Right forelimb (tissue), 1 donor: ENCODE results near the gene YPEL5.
"Not testable (repeated sequence)": the region's sequence is repeated elsewhere in the genome, so short reads cannot be mapped to it uniquely, and the experiment has no call there.

Experiments used
- DNase-seq: peaks from one replicate; pipeline ENCODE4 v3.0.0-alpha.2; 2018

The YPEL5 gene

GRCh38 chr2:30139131-30139870 lies 7.5 kb upstream of the YPEL5 start:
- DNase-seq, result no peak

GRCh38 chr2:30141136-30141535 lies 5.7 kb upstream of the YPEL5 start:
- DNase-seq, result no peak

- no peak for DNase-seq
Observed at GRCh38 chr2:30144260-30144659, 2.5 kb upstream of the YPEL5 start.

- not testable (repeated sequence) for DNase-seq
Observed at GRCh38 chr2:30144951-30145350, 1.9 kb upstream of the YPEL5 start.

GRCh38 chr2:30145826-30146336 lies 926 bp upstream of the YPEL5 start:
- no peak for DNase-seq

GRCh38 chr2:30147196-30147714 lies 448 bp downstream of the YPEL5 start:
- no peak for DNase-seq

- DNase-seq, result peak; percentile 87
Observed at GRCh38 chr2:30147715-30148610, 1.2 kb downstream of the YPEL5 start.

GRCh38 chr2:30148850-30149249 lies 2.0 kb downstream of the YPEL5 start:
- no peak for DNase-seq

- no peak for DNase-seq
Observed at GRCh38 chr2:30149513-30149912, 2.7 kb downstream of the YPEL5 start.

GRCh38 chr2:30149976-30150375 lies 3.2 kb downstream of the YPEL5 start:
- DNase-seq, result no peak

- no peak for DNase-seq
Observed at GRCh38 chr2:30150786-30151185, 4.0 kb downstream of the YPEL5 start.

GRCh38 chr2:30152385-30152784 lies 5.6 kb downstream of the YPEL5 start:
- DNase-seq, result no peak

GRCh38 chr2:30155202-30155601 lies 8.4 kb downstream of the YPEL5 start:
- no peak for DNase-seq

GRCh38 chr2:30155889-30156658 lies 9.3 kb downstream of the YPEL5 start:
- no peak for DNase-seq

- DNase-seq, result no peak
Observed at GRCh38 chr2:30157616-30158015, 10.8 kb downstream of the YPEL5 start.

- no peak for DNase-seq
Observed at GRCh38 chr2:30159766-30160165, 13.0 kb downstream of the YPEL5 start.

- no peak for DNase-seq
Observed at GRCh38 chr2:30161929-30162706, 15.3 kb downstream of the YPEL5 start.

- no peak for DNase-seq
Observed at GRCh38 chr2:30162806-30163205, 16.0 kb downstream of the YPEL5 start.

- DNase-seq, result no peak
Observed at GRCh38 chr2:30164131-30164925, 17.5 kb downstream of the YPEL5 start.

- DNase-seq, result no peak
Observed at GRCh38 chr2:30165050-30165520, 18.3 kb downstream of the YPEL5 start.

GRCh38 chr2:30165617-30166016 lies 18.8 kb downstream of the YPEL5 start:
- no peak for DNase-seq
